GM12878 (cell line): ENCODE results near the gene CASP8AP2. TPM values are rescaled to one million over a fixed set of nuclear protein-coding genes. Genes with fewer than 3 reads are reported as not detected.

Experiments
- ATAC-seq: fragments of 200-7000 bp; cut with Tn5 transposase; 3 replicates; pipeline ENCODE4 v1.9.1; 2020; ENCODE audit warnings: mild to moderate bottlenecking, moderate library complexity
- BruUV-seq: library from RNA; stranded (reverse); fragments of 400-500 nt; replicated peaks from 2 replicates; lab custom pipeline; 2021; lab: Mats Ljungman, UMichigan
- CTCF ChIA-PET: fragments of 300-600 bp; sonication (Branson Sonifier 250); formaldehyde crosslinking; extraction: SDS; loops from one replicate; lab custom pipeline; 2021; ENCODE audit warnings: inconsistent platforms; lab: Yijun Ruan, JAX
- POLR2A ChIA-PET: fragments of 350-600 bp; formaldehyde crosslinking; extraction: SDS; loops from one replicate; lab custom pipeline; 2021; ENCODE audit warnings: inconsistent platforms; lab: Charles Lee
- RAD21 ChIA-PET: fragments of 300-600 bp; sonication (Branson Sonifier 250); formaldehyde crosslinking; loops from one replicate; lab custom pipeline; 2023; ENCODE audit warnings: antibody characterized with exemption; ENCODE audit not compliant: unreplicated experiment; lab: Charles Lee
- SMC1A ChIA-PET: fragments of 300-600 bp; sonication (Branson Sonifier 250); formaldehyde crosslinking; loops from one replicate; lab custom pipeline; 2023; ENCODE audit not compliant: unreplicated experiment, uncharacterized antibody; lab: Charles Lee
- DNase-seq: peaks from one replicate; pipeline ENCODE4 v3.0.0-alpha.2; 2011; ENCODE audit warnings: low read depth, low spot score
- FAIRE-seq: peaks from 3 replicates; lab custom pipeline; 2011; peaks lifted over from hg19 to GRCh38; lab: Jason Lieb, UNC
- H2AFZ ChIP-seq: 2 replicates; pipeline ENCODE4 v1.6.0; 2011; ENCODE audit warnings: low read depth, low read length, control low read depth; ENCODE audit not compliant: control insufficient read depth
- H3K27ac ChIP-seq: 2 replicates; pipeline ENCODE4 v1.5.1; 2011; ENCODE audit warnings: control low read depth; ENCODE audit not compliant: control insufficient read depth, insufficient read depth
- H3K27me3 ChIP-seq, 2 experiments: replicated peaks in 1 of 2; 2 replicates each; pipeline versions ENCODE4 v1.6.0 to v1.6.1; 2011; ENCODE audit warnings: low read length in 1 of 2; ENCODE audit not compliant: control insufficient read depth in 2 of 2, insufficient read depth in 2 of 2
- H3K36me3 ChIP-seq, 2 experiments: 2 replicates each; pipeline ENCODE4 v1.5.1; 2011; ENCODE audit warnings: low read length in 1 of 2; ENCODE audit not compliant: control insufficient read depth in 2 of 2, insufficient read depth in 2 of 2
- H3K4me1 ChIP-seq: 2 replicates; pipeline ENCODE4 v1.6.1; 2011; ENCODE audit warnings: mild to moderate bottlenecking, low read length, moderate library complexity, mixed read lengths; ENCODE audit not compliant: control insufficient read depth, insufficient read depth
- H3K4me2 ChIP-seq: 2 replicates; pipeline ENCODE4 v1.6.0; 2011; ENCODE audit warnings: control low read depth; ENCODE audit not compliant: control insufficient read depth, insufficient read depth
- H3K4me3 ChIP-seq: fragments of 200-600 bp; sonication (generic); 2 replicates; pipeline ENCODE4 v1.5.1; 2016
- H3K79me2 ChIP-seq: 2 replicates; pipeline ENCODE4 v1.6.0; 2011; ENCODE audit warnings: low read length; ENCODE audit not compliant: control insufficient read depth, insufficient read depth
- H3K9ac ChIP-seq: 2 replicates; pipeline ENCODE4 v1.8.0; 2011; ENCODE audit warnings: low read length, control low read depth, mixed read lengths; ENCODE audit not compliant: control insufficient read depth, insufficient read depth
- H3K9me3 ChIP-seq: replicated peaks from 3 replicates; pipeline ENCODE4 v1.5.1; 2011; ENCODE audit warnings: mild to moderate bottlenecking, low read length; ENCODE audit not compliant: control insufficient read depth, insufficient read depth
- H4K20me1 ChIP-seq: 2 replicates; pipeline ENCODE4 v1.6.0; 2011; ENCODE audit not compliant: control insufficient read depth, insufficient read depth
- ETV6 ChIP-seq, 2 experiments: fragments of 450-650 bp in 1 of 2; IDR thresholded peaks in 1 of 2; conservative IDR thresholded peaks in 1 of 2; 2 replicates each; pipeline ENCODE4 v1.6.1; 2014; ENCODE audit warnings: antibody characterized with exemption in 1 of 2, borderline replicate concordance in 1 of 2, low read depth in 1 of 2, mild to moderate bottlenecking in 1 of 2, moderate library complexity in 1 of 2
- IKZF1 ChIP-seq: fragments of 450-650 bp; conservative IDR thresholded peaks from 2 replicates; pipeline ENCODE4 v1.6.1; 2017; ENCODE audit warnings: antibody characterized with exemption, mild to moderate bottlenecking
- POLR2AphosphoS2 ChIP-seq: IDR thresholded peaks from 2 replicates; pipeline ENCODE4 v1.6.1; 2011; ENCODE audit warnings: low read depth, mild to moderate bottlenecking, low read length, improper control_type of control experiment, moderate library complexity
- POLR2AphosphoS5 ChIP-seq: IDR thresholded peaks from 2 replicates; pipeline ENCODE4 v1.6.1; 2011; ENCODE audit warnings: mild to moderate bottlenecking, low read length, inconsistent platforms
- SMAD5 ChIP-seq: IDR thresholded peaks from 2 replicates; pipeline ENCODE4 v1.6.1; 2016; ENCODE audit warnings: antibody characterized with exemption, low read depth
- WGBS: methylation state at CpG from one replicate; pipeline ENCODE4 v1.1.6; 2016; ENCODE audit warnings: low lambda C conversion rate; ENCODE audit not compliant: insufficient replicate concordance, insufficient coverage; ENCODE audit errors: missing lambda C conversion rate; 5-methylcytosine and 5-hydroxymethylcytosine counted together
- in situ Hi-C: fragments of 300-500 bp; cut with MboI; formaldehyde crosslinking; loops from 9 replicates; pipeline ENCODE4 v1.14.3; 2018; ENCODE audit warnings: mixed read lengths
- intact Hi-C: fragments of 100-400 bp; cut with micrococcal nuclease; formaldehyde crosslinking; loops from one replicate; pipeline ENCODE4 v1.14.2; 2022; ENCODE audit not compliant: unreplicated experiment
- polyA plus RNA-seq, 11 experiments: library from polyadenylated mRNA; depleted of rRNA in 4 of 11; unstranded in 6 of 11; stranded (reverse) in 5 of 11; fragments of >200 nt; fragmentation: Nextera tagmentation in 4 of 11; fragmentation: Illumina TruSeq in 1 of 11; extraction: Ambion mirVana in 4 of 11; extraction: Trizol in 1 of 11; gene quantifications; 1 replicate in 1 of 11; 2 replicates in 10 of 11; pipeline versions ENCODE4 v1.2.1 to v1.2.3, GENCODE V29; 2011 to 2016; ENCODE audit warnings: inconsistent platforms in 2 of 11, missing spikeins in 2 of 11, low read depth in 1 of 11
- total RNA-seq, 4 experiments: library from RNA; depleted of rRNA in 3 of 4; stranded (reverse); fragments of >200 nt in 3 of 4; fragmentation: Illumina TruSeq in 1 of 4; extraction: Trizol in 1 of 4; gene quantifications; 2 replicates each; pipeline versions ENCODE4 v1.2.1 to v1.2.3, GENCODE V29; 2013 to 2021
- TF ChIP-seq, protein P1 (sequence below): IDR thresholded peaks from 2 replicates; pipeline ENCODE4 v1.6.1; 2011; ENCODE audit warnings: low read depth, low read length, improper control_type of control experiment, borderline replicate concordance

Gene CASP8AP2
- total and polyA plus RNA-seq, 10 of the 15 experiments (the other 5 are each of a cell fraction or from before 2014, with no cell fraction given): 11.1 to 28.7 (median 17.1) TPM

DNA sequence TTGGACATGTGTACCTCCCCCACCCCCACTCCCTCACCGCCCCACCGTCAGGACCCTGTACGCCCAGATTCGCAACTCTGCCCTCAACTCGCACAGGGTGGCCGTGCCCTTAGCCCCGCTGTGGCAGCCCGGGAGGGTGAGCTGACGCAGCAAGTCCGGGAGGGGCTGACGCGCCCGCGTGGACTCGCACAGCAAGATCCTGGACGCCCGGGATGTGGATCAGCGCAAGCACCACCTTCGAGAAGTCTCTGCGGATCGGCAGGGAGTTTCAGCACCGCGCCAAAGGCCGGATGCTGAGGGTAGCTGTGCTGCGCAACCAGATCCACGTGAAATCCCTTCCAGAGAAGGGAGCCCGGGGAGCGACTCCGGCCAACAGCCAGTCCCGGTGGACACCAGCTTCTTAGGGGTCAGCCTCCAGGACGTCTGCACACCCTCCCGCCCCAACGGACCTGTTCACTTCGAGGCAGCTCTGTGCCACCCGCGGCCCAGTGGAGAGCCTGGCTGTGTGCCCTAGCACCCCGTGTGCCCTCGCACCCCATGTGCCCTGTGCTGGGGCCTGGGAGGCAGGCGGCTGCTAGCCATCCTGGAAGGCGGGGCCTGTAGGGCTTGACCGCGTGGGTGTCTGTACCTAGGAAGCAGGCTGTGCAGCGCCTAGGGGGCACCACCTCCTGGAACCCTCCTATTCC lies 57.9 kb downstream of the CASP8AP2 start:
- H3K36me3 ChIP-seq: no peaks in the 10 kb centered on the region
- H3K4me2 ChIP-seq: no peak overlapping the region
- no peak for DNase-seq
- H4K20me1 ChIP-seq: no peaks in the 10 kb centered on the region
- H3K9ac ChIP-seq: no peak overlapping the region
- H3K4me1 ChIP-seq: no peaks in the 10 kb centered on the region
- intact Hi-C loops (no loop called here), in situ Hi-C loops (no loop called here)
- H3K4me3 ChIP-seq: no peak overlapping the region
- RAD21 ChIA-PET: no interaction called here
- BruUV-seq: no TSS peak
- H3K27ac ChIP-seq: no peak overlapping the region
- no peak for FAIRE-seq
- POLR2A ChIA-PET: no interaction called here
- no peaks in the 10 kb centered on the region for H3K79me2 ChIP-seq
- WGBS: 21% methylated on average over 40 of the region's 43 CpGs
- no peaks in the 10 kb centered on the region; the same call in 2 of the 3 replicates for H3K9me3 ChIP-seq
- H2AFZ ChIP-seq: no peak overlapping the region
- no peak for TF ChIP-seq POLR2AphosphoS2
- no peak for TF ChIP-seq POLR2AphosphoS5
- no peak for TF ChIP-seq ETV6 (conservative IDR thresholded peaks at IDR 0.05 in 1 of 2, IDR thresholded peaks at IDR 0.05 in 1 of 2; ENCODE audit: borderline replicate concordance in 1 of 2, low read depth in 1 of 2)
- TF ChIP-seq, protein P1, sequence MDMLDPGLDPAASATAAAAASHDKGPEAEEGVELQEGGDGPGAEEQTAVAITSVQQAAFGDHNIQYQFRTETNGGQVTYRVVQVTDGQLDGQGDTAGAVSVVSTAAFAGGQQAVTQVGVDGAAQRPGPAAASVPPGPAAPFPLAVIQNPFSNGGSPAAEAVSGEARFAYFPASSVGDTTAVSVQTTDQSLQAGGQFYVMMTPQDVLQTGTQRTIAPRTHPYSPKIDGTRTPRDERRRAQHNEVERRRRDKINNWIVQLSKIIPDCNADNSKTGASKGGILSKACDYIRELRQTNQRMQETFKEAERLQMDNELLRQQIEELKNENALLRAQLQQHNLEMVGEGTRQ: no peak
- no peak for TF ChIP-seq SMAD5
- no peak for TF ChIP-seq IKZF1
- TF ChIP-seq, all 136 proteins: peak for 0
- SMC1A ChIA-PET: no interaction called here
- CTCF ChIA-PET: no interaction called here
- ATAC-seq: no peak
- no peaks in the 10 kb centered on the region for H3K27me3 ChIP-seq
